PC-9 (cell line): ENCODE data around the gene HFE. TPM values are rescaled to one million over a fixed set of nuclear protein-coding genes. Genes with fewer than 3 reads are reported as not detected.

Experiments used
- BruUV-seq: library from RNA; stranded (reverse); fragments of 400-500 nt; replicated peaks from 2 replicates; lab custom pipeline; 2021; lab: Mats Ljungman, UMichigan
- CTCF ChIA-PET: fragments of 300-600 bp; sonication (Branson Sonifier 250); formaldehyde crosslinking; loops from one replicate; lab custom pipeline; 2022; ENCODE audit warnings: antibody characterized with exemption; lab: Charles Lee
- POLR2A ChIA-PET: fragments of 300-600 bp; sonication (Branson Sonifier 250); formaldehyde crosslinking; loops from one replicate; lab custom pipeline; 2022; ENCODE audit warnings: antibody characterized with exemption; ENCODE audit not compliant: unreplicated experiment; lab: Charles Lee
- DNase-seq, 2 experiments: peaks; one replicate each; pipeline versions ENCODE4 v3.0.0 to v3.0.0-alpha.2; 2015 to 2022; ENCODE audit warnings: mixed read lengths in 1 of 2
- H2AFZ ChIP-seq: fragments of 200-600 bp; sonication (generic); 2 replicates; pipeline ENCODE4 v1.8.1; 2017; ENCODE audit warnings: antibody characterized with exemption
- H3F3A ChIP-seq: fragments of 200-600 bp; sonication (generic); 2 replicates; pipeline ENCODE4 v1.8.1; 2017; ENCODE audit warnings: antibody characterized with exemption, mild to moderate bottlenecking, low read depth; ENCODE audit not compliant: insufficient read depth
- H3K27ac ChIP-seq: fragments of 200-600 bp; sonication (generic); 2 replicates; pipeline ENCODE4 v1.6.1; 2016; ENCODE audit warnings: mixed run types
- H3K27me3 ChIP-seq: fragments of 200-600 bp; sonication (generic); 2 replicates; pipeline ENCODE4 v1.6.1; 2016; ENCODE audit warnings: low read depth, mixed run types; ENCODE audit not compliant: insufficient read depth
- H3K36me3 ChIP-seq: fragments of 200-600 bp; sonication (generic); 2 replicates; pipeline ENCODE4 v1.6.1; 2016; ENCODE audit warnings: low read depth, mixed run types
- H3K4me1 ChIP-seq: fragments of 200-600 bp; sonication (generic); replicated peaks from 2 replicates; pipeline ENCODE4 v1.6.1; 2016; ENCODE audit warnings: mixed run types; ENCODE audit not compliant: insufficient read depth
- H3K4me2 ChIP-seq: fragments of 200-600 bp; sonication (generic); 2 replicates; pipeline ENCODE4 v1.6.1; 2017; ENCODE audit warnings: mixed run types
- H3K4me3 ChIP-seq: fragments of 200-600 bp; sonication (generic); 2 replicates; pipeline ENCODE4 v1.6.1; 2016; ENCODE audit warnings: mixed run types
- H3K79me2 ChIP-seq: fragments of 200-600 bp; sonication (generic); 2 replicates; pipeline ENCODE4 v1.6.1; 2017; ENCODE audit warnings: low read depth, mixed run types
- H3K9me2 ChIP-seq: fragments of 200-600 bp; sonication (generic); 2 replicates; pipeline ENCODE4 v1.8.1; 2017; ENCODE audit warnings: mild to moderate bottlenecking; ENCODE audit not compliant: insufficient read depth
- H3K9me3 ChIP-seq: fragments of 200-600 bp; sonication (generic); 2 replicates; pipeline ENCODE4 v1.8.1; 2016; ENCODE audit warnings: low read depth; ENCODE audit not compliant: insufficient read depth
- H4K20me1 ChIP-seq: fragments of 200-600 bp; sonication (generic); 2 replicates; pipeline ENCODE4 v1.8.1; 2017; ENCODE audit not compliant: insufficient read depth
- EZH2 ChIP-seq: fragments of 200-600 bp; sonication (generic); IDR thresholded peaks from 2 replicates; pipeline ENCODE4 v1.8.0; 2017; ENCODE audit warnings: antibody characterized with exemption, low read depth
- intact Hi-C: fragments of 100-400 bp; cut with micrococcal nuclease; formaldehyde crosslinking; loops from one replicate; pipeline ENCODE4 v1.10.0; 2022; ENCODE audit not compliant: unreplicated experiment
- total RNA-seq: library from RNA; stranded (reverse); gene quantifications from 2 replicates; pipeline ENCODE4 v1.2.3, GENCODE V29; 2021
- TF ChIP-seq, protein P1 (sequence below): fragments of 200-600 bp; sonication (generic); conservative IDR thresholded peaks from 2 replicates; pipeline ENCODE4 v1.6.1; 2017; ENCODE audit warnings: mixed run types, antibody characterized with exemption, mild to moderate bottlenecking, moderate library complexity

Gene HFE
- total RNA-seq, 1 experiment from 2014 or later: 46.0 TPM

GRCh38 chr6:26103770-26104456 is 16.7 kb downstream of the HFE start:
- Histone ChIP-seq H3F3A (peaks cover 29% of the 10 kb centered on the region), H3K79me2 (no peaks in the 10 kb centered on the region), H3K9me3 (no peaks in the 10 kb centered on the region), H3K27ac (peak overlapping the region; percentile 78), H2AFZ (peak overlapping the region; percentile 25), H4K20me1 (no peaks in the 10 kb centered on the region), H3K9me2 (no peaks in the 10 kb centered on the region), H3K27me3 (no peaks in the 10 kb centered on the region), H3K4me1 (peaks cover 27% of the 10 kb centered on the region), H3K4me3 (peak overlapping the region; percentile 65), H3K36me3 (no peaks in the 10 kb centered on the region), H3K4me2 (peak overlapping the region; percentile 89)
- peak; percentile 87 for DNase-seq
- ChIA-PET POLR2A (interaction anchor here (0.5 to 1.9 kb wide), 43 partner anchors 12 to 1369 kb away, joined by 3 to 73 read pairs (median 7); partner anchors contain the start of gene ZNF184), CTCF (interaction anchor here (0.5 to 1.0 kb wide), 7 partner anchors 8 to 286 kb away, joined by 3 to 11 read pairs (median 6); a partner anchor contains a TSS)
- TF ChIP-seq, protein P1, sequence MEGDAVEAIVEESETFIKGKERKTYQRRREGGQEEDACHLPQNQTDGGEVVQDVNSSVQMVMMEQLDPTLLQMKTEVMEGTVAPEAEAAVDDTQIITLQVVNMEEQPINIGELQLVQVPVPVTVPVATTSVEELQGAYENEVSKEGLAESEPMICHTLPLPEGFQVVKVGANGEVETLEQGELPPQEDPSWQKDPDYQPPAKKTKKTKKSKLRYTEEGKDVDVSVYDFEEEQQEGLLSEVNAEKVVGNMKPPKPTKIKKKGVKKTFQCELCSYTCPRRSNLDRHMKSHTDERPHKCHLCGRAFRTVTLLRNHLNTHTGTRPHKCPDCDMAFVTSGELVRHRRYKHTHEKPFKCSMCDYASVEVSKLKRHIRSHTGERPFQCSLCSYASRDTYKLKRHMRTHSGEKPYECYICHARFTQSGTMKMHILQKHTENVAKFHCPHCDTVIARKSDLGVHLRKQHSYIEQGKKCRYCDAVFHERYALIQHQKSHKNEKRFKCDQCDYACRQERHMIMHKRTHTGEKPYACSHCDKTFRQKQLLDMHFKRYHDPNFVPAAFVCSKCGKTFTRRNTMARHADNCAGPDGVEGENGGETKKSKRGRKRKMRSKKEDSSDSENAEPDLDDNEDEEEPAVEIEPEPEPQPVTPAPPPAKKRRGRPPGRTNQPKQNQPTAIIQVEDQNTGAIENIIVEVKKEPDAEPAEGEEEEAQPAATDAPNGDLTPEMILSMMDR: peak; percentile 68
- no peak for TF ChIP-seq EZH2
- intact Hi-C loops: loop anchor here (1.0 to 5.0 kb wide), 6 partner anchors 19 to 183 kb away; a partner anchor contains a TSS
- BruUV-seq: TSS peak; percentile 100

DNA sequence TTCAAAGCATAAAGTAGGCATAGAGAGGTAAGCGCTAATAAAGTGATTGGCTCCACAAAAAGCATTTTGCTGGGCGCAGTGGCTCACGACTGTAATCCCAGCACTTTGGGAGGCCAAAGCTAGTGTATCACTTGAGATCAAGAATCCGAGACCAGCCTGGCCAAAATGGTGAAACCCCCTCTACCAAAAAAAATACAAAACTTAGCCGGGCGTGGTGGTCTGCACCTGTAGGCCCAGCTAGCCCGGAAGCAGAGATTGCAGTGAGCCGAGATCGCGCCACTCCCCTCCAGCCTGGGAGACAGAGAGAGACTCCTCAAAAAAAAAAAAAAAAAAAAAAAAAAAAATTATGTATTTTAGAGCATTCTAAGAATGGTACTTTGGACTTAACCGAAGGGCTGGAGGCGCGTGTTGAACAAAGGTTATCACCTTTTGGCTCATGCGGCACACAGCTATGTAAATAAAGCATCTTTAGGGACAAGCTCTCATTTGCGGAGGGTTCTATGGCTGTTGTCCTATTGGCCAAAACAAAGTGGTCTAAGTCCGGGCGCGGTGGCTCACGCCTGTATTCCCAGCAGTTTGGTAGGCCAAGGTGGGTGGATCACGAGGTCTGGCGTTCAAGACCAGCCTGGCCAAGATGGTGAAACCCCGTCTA is 17.4 kb downstream of the HFE start:
- BruUV-seq: no TSS peak

More for the DNA sequence above, 17.4 kb downstream of the HFE start:
- Histone ChIP-seq H3K9me2 (no peaks in the 10 kb centered on the region), H2AFZ (peak overlapping the region; percentile 25), H3K4me2 (peak overlapping the region; percentile 89), H4K20me1 (no peaks in the 10 kb centered on the region), H3K4me3 (peak overlapping the region; percentile 65), H3K36me3 (no peaks in the 10 kb centered on the region), H3K27me3 (no peaks in the 10 kb centered on the region), H3K9me3 (no peaks in the 10 kb centered on the region), H3K79me2 (no peaks in the 10 kb centered on the region), H3K27ac (peak overlapping the region; percentile 78), H3F3A (peaks cover 29% of the 10 kb centered on the region), H3K4me1 (peaks cover 28% of the 10 kb centered on the region)
- DNase-seq: no peak
- TF ChIP-seq, protein P1: no peak; the same call in 1 of the 2 replicates
- TF ChIP-seq EZH2: no peak
- ChIA-PET POLR2A (interaction anchor here (0.5 to 1.9 kb wide), 11 partner anchors 10 to 1175 kb away, joined by 3 to 73 read pairs (median 4); a partner anchor contains a TSS), CTCF (interaction anchor here (0.6 kb wide), 1 partner anchor 52 kb away, joined by 4 read pairs; no protein-coding TSS in a partner anchor)
- intact Hi-C loops: loop anchor here (5.0 kb wide), 2 partner anchors 168 to 183 kb away; a partner anchor contains a TSS
